Right lobe of liver (tissue), 6 donors: ENCODE results near the gene CCT5. TPM values are rescaled to one million over a fixed set of nuclear protein-coding genes. Genes with fewer than 3 reads are reported as not detected.

ENCODE experiments used
- ATAC-seq, 4 donors: fragments of 200-7000 bp; cut with Tn5 transposase; one replicate each; pipeline ENCODE4 v1.9.1; 2020; ENCODE audit warnings: mild to moderate bottlenecking in 4 of 4, moderate library complexity in 4 of 4
- DNase-seq, 3 donors: peaks; one replicate each; pipeline ENCODE4 v3.0.0-alpha.2; 2020
- H3K27ac ChIP-seq, 3 donors: fragments of 200-600 bp; one replicate each; pipeline ENCODE4 v1.8.0; 2022
- H3K27me3 ChIP-seq, 2 donors: fragments of 200-600 bp; one replicate each; pipeline ENCODE4 v1.8.0; 2022
- H3K36me3 ChIP-seq, 4 donors: fragments of 200-600 bp; sonication (generic) in 1 of 4; one replicate each; pipeline versions ENCODE4 v1.5.1 to v1.8.0; 2017 to 2022; ENCODE audit warnings: control low read depth in 1 of 4
- H3K4me1 ChIP-seq, 4 donors: fragments of 200-600 bp; sonication (generic) in 1 of 4; one replicate each; pipeline versions ENCODE4 v1.5.1 to v1.8.0; 2017 to 2022; ENCODE audit warnings: control low read depth in 1 of 4
- H3K4me3 ChIP-seq, 3 donors: fragments of 200-600 bp; one replicate each; pipeline ENCODE4 v1.8.0; 2022
- H3K9me3 ChIP-seq, 4 donors: fragments of 200-600 bp; sonication (generic) in 1 of 4; one replicate each; pipeline versions ENCODE4 v1.5.1 to v1.8.0; 2017 to 2022; ENCODE audit warnings: control low read depth in 1 of 4
- CTCF ChIP-seq, 4 donors: fragments of 200-600 bp in 3 of 4; fragments of 450-650 bp in 1 of 4; IDR thresholded peaks; one replicate each; pipeline versions ENCODE4 v1.5.1 to v1.8.0; 2016 to 2022; ENCODE audit warnings: antibody characterized with exemption in 4 of 4, mild to moderate bottlenecking in 2 of 4
- POLR2A ChIP-seq: fragments of 450-650 bp; IDR thresholded peaks from one replicate; pipeline ENCODE4 v1.6.1; 2017; ENCODE audit warnings: antibody characterized with exemption, mild to moderate bottlenecking
- WGBS: methylation state at CpG from one replicate; pipeline ENCODE4 v1.1.6; 2018; ENCODE audit warnings: low coverage, low lambda C conversion rate; ENCODE audit not compliant: insufficient coverage; ENCODE audit errors: missing lambda C conversion rate; 5-methylcytosine and 5-hydroxymethylcytosine counted together
- intact Hi-C, 2 donors: fragments of 100-400 bp; cut with DNase I; formaldehyde crosslinking; loops; one replicate each; pipeline versions ENCODE4 v1.11.2 to v1.14.1; 2022
- long read RNA-seq: library from polyadenylated mRNA; unstranded; transcript quantifications from one replicate; pipeline ENCODE4 v2.0.0, GENCODE V29; 2019
- total RNA-seq, 6 experiments: library from RNA; depleted of rRNA in 2 of 6; stranded (reverse); fragments of >200 nt in 2 of 6; fragmentation: NEBNext Ultra II Directional in 3 of 6; extraction: Animal tissue kit (Norgen Biotek cat#: 25700) in 3 of 6; gene quantifications; one replicate each; pipeline versions ENCODE4 v1.1.0 to v1.2.4, GENCODE V29; 2016 to 2023
- donor health status: DM: no; HTN: yes; CAD: no.
- donor health status: DM: no; HTN: no; CAD: no.
- donor health status: DM: no; HTN: no; CAD: no.
- donor health status: DM: no; HTN: yes; CAD: no.
- donor health status: DM: no; HTN: yes; CAD: no.

CCT5 gene
- 100 to 1,000 TPM in 2 of 6 experiments, 10 to 100 TPM in 4; 39.7 to 124 (median 74.8) TPM for total RNA-seq
- long read RNA-seq, transcript CCT5-201 (11 exons, 3,675 nt): major isoform, 15 of 20 reads
- long read RNA-seq, partial matches to known transcripts: 2 of 20 reads
- long read RNA-seq, other reads (novel, unspliced or antisense): 3 of 20 reads

GRCh38 chr5:10249948-10250805, at the start of gene CCT5:
TSS of gene CCT5 (plus strand) at chr5:10250280. CDS start at chr5:10250341, 61 bp downstream.
- WGBS: under 1% methylated on average over 30 of the region's 67 CpGs
- no peaks in the 10 kb centered on the region for H3K9me3 ChIP-seq
- no peaks in the 10 kb centered on the region for H3K27me3 ChIP-seq
- ATAC-seq (peak; percentile 88 to 93 (median 90)), DNase-seq (peak; percentile 91 to 94 (median 93))
- intact Hi-C loops: no loop called here
- H3K36me3 ChIP-seq: peaks cover 0 to 13% (median 5%) of the 10 kb centered on the region in 4 donors
- no peak for TF ChIP-seq CTCF (IDR thresholded peaks at IDR 0.05)
- TF ChIP-seq POLR2A: peak; percentile 43
- peak within 1 kb of the TSS; percentile 95 to 98 (median 96) for H3K27ac ChIP-seq
- H3K4me1 ChIP-seq: peaks cover 0 to 24% (median 0%) of the 10 kb centered on the region in 4 donors
- H3K4me3 ChIP-seq: peak within 1 kb of the TSS; percentile 73 to 96 (median 93)

- ATAC-seq (no peak), DNase-seq (no peak)
- peaks cover 0 to 5% (median 0%) of the 10 kb centered on the region in 4 donors for H3K9me3 ChIP-seq
- no peaks in the 10 kb centered on the region for H3K4me1 ChIP-seq
- H3K36me3 ChIP-seq: no peaks in the 10 kb centered on the region
- 63% methylated on average over 3 of the region's 4 CpGs for WGBS
- peak in 1 of 4 donors; percentile 6 for TF ChIP-seq CTCF (IDR thresholded peaks at IDR 0.05)
- TF ChIP-seq POLR2A: no peak
- intact Hi-C loops: no loop called here
- no peak overlapping the region for H3K27ac ChIP-seq
- H3K27me3 ChIP-seq: no peaks in the 10 kb centered on the region
- no peak overlapping the region for H3K4me3 ChIP-seq
These were observed 48.7 kb upstream of the CCT5 start for GRCh38 chr5:10201223-10201868.

- H3K36me3 ChIP-seq: no peaks in the 10 kb centered on the region
- no peak overlapping the region for H3K27ac ChIP-seq
- H3K27me3 ChIP-seq: no peaks in the 10 kb centered on the region
- H3K9me3 ChIP-seq: peaks cover 0 to 5% (median 0%) of the 10 kb centered on the region in 4 donors
- ATAC-seq (no peak), DNase-seq (no peak)
- H3K4me3 ChIP-seq: no peak overlapping the region
- no peaks in the 10 kb centered on the region for H3K4me1 ChIP-seq
- 93% methylated on average over 3 of the region's 3 CpGs for WGBS
- TF ChIP-seq POLR2A (no peak), CTCF (IDR thresholded peaks at IDR 0.05) (no peak)
- intact Hi-C loops: no loop called here
These were observed 47.8 kb upstream of the CCT5 start for GRCh38 chr5:10202089-10202910.

- H3K4me1 ChIP-seq: no peaks in the 10 kb centered on the region
- no peak overlapping the region for H3K27ac ChIP-seq
- H3K4me3 ChIP-seq: no peak overlapping the region
- no peaks in the 10 kb centered on the region for H3K36me3 ChIP-seq
- 100% methylated on average over 1 of the region's 1 CpG for WGBS
- no peak for ATAC-seq
- no peak for DNase-seq
- TF ChIP-seq POLR2A: no peak
- intact Hi-C loops: no loop called here
- H3K27me3 ChIP-seq: no peaks in the 10 kb centered on the region
- no peaks in the 10 kb centered on the region for H3K9me3 ChIP-seq
These were observed 41.1 kb upstream of the CCT5 start for GRCh38 chr5:10209004-10209403.
